Cardiac atrium fibroblast (primary cell): ENCODE data around the gene TSPY2. TPM values are rescaled to one million over a fixed set of nuclear protein-coding genes. Genes with fewer than 3 reads are reported as not detected.

Source experiments
- total RNA-seq: library from RNA; depleted of rRNA; stranded (reverse); fragments of >200 nt; gene quantifications from 2 replicates; pipeline ENCODE4 v1.2.3, GENCODE V29; 2015

Gene TSPY2
- total RNA-seq, result not detected in 2 replicates

GRCh38 chrY:6245923-6246322, at the start of gene TSPY2:
TSPY2 (plus strand) TSS chrY:6246223; CDS start chrY:6246269, 46 bp downstream.

